Activated CD4-positive, alpha-beta T cell treated with anti-CD3 and anti-CD28 coated beads for 4 hours (primary cell): ENCODE results near the gene KIF2A.

Source experiments
- DNase-seq, 2 donors: peaks; one replicate each; pipeline ENCODE4 v3.0.0-alpha.2; 2020

Gene KIF2A

GRCh38 chr5:62386824-62387223 lies 80.8 kb downstream of the KIF2A start:
- DNase-seq = no peak

- DNase-seq = no peak
Observed at GRCh38 chr5:62395210-62395950, 89.4 kb downstream of the KIF2A start.

- DNase-seq = peak; percentile 92
Observed at GRCh38 chr5:62403411-62404250, 97.6 kb downstream of the KIF2A start, which contains the start of gene DIMT1. TSS of gene DIMT1 (minus strand) at chr5:62403905. CDS start at chr5:62403772, 133 bp downstream.

DNA sequence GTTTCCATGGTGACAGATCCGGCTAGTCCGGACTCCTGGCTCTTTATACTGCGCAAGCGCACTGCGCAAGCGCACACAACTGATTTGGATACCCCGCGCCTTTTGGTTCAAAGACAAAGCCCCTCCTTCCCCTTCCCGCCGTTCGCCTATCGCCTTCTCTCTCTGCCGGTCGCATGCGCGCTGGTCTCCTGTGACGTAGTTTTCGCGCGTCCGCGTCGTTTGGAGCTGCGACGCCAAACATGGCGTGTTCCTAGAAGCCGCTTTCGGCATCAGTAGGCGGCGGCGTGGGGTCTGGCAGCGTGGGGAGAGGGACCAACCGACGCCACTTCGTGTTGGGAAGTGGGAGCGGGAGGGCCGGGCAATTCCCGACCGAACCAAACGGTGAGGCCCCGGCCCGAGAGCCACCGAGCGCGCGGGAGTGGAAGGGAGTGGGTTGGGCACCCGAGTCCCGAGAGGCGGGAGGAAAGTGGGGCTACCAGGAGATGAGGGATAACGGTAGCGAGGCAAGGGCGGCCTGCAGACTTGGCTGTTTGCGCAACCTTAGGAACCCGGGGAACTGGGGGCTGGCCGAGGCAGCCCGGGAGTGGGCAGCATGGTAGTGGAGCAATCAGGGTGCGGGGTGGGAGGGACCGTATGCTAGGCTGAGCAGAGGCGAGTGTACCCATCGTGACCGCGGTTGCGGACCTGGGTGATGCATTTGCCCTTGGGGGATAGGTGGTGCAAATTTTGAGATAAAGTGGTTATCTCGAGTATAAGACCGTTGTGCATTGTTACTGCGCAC lies 106.7 kb downstream of the KIF2A start, which contains the start of gene IPO11:
IPO11 (plus strand) TSS at position 215 of the 781 bp plus-strand sequence. CDS start 24,517 bp downstream, outside the sequence.
- peak; percentile 97 to 98 for DNase-seq

DNA sequence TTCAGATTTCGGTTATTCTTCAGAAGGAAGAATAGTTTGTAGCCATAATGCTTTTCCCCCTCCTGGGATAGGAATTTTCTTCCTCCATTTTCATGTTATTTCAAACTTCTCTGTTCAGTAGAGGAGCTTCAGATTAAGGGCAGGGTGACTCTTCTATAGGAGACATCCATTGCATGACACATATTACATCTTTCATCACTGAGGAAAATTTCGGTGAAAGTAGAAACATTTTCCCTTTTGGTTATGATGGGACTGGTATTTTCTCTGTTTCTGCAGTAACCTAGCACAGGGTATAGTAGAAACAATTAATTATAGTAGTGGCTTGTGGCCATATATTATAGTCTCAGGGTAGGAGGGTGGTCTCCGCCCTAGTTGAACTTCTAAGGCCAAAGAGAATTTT lies 107.7 kb downstream of the KIF2A start:
- DNase-seq = no peak

DNA sequence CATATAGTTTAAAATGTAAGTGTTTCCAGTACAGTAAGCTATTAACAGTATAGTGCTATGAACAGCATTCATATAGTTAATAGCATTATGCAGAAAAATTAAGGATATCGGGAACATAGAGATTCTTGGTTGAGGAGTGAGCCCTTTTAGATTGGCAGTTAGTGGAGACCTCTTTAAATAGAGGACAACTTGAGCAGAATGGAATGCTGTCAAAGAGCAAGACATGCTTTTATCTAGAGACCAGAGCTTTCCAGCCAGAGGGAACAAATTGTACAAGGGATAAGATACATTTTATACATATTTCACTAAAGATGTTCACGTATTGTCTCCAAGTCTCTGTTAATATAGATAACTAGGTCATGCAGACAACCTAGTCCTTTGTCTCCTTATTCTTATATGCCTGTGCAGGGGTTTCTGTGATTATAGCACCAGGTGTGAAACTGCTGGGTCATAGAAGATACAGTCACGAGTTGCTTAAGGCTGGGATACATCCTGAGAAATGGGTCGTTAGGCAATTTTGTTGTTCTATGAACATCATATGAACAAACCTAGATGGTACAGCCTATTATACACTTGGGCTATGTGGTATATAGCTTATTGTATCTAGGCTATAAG lies 112.6 kb downstream of the KIF2A start:
- no peak for DNase-seq

DNA sequence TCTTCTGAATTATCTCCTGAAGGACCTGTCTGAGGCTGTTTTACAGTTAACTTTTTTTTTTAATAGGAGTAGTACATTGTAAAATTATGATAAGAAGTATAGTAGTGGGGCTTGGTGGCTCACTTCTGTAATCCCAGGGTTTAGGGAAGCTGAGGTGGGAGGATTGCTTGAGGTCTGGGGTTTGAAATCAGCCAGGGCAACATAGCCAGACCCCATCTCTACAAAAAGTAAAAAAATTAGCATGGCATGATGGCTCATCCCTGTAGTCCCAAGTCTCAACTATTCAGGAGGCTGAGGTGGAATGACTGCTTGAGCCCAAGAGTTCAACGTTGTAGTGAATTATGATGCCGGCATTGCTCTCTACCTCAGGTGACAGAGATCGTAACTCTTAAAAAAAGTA lies 113.6 kb downstream of the KIF2A start:
- no peak for DNase-seq

- no peak for DNase-seq
Observed at GRCh38 chr5:62421414-62421813, 115.4 kb downstream of the KIF2A start.

DNA sequence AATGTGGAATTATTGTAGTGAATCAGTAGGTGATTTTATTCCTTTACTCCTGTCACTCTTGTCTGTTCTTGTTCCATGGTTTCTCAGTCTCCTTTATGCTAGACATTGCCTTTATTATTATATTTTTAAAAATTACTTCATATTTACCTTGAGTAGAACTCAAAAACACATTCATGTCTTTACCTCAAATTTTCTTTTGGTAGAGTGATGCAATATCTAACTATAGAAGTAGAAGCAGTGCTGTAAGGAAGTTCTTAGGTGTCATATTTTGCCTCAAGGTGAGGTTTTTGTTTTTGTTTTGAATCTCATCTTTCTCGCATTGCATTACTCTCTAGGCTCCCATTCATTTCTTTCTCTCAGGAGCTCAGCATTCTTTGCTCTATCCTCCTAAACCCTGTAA lies 118.8 kb downstream of the KIF2A start:
- DNase-seq = no peak

GRCh38 chr5:62431735-62432620 lies 126.0 kb downstream of the KIF2A start:
- no peak for DNase-seq

DNA sequence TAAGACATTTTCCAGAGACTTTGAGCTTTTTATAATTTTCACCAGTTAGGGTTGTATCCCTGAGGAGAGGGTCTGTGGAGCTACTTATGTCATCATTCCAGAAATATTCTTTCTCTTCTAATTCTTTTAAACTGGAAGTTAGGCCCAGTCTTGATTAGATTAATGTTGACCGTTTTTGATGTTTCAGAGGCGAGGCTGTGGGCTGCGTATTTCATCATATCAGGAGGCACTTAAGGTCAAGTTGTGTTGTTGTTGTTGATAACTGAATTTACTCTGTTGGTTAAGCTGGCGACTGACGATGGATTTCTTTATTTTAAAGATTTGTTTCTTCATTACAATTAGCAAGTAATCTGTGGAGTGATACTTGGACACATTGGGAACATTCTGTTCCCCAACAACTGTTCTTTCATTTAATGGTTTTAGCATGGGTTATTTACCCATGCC lies 126.6 kb downstream of the KIF2A start:
- no peak for DNase-seq
